BLaER1 treated with 17β-estradiol and CSF1 and Interleukin-3, amounts not matched to agents 10 nM and 100 nM (cell line): ENCODE measurements around the gene PAGE5.

Experiments
- H3K27ac ChIP-seq, 11 experiments: shearing (Covaris generic); formaldehyde crosslinking; 2 replicates each; pipeline ENCODE4 v1.8.1; 2022
- H3K27me3 ChIP-seq, 11 experiments: shearing (Covaris generic); formaldehyde crosslinking; 2 replicates each; pipeline ENCODE4 v1.8.1; 2022
- H3K36me3 ChIP-seq, 11 experiments: shearing (Covaris generic); formaldehyde crosslinking; 2 replicates each; pipeline ENCODE4 v1.8.1; 2022
- H3K4me1 ChIP-seq, 10 experiments: shearing (Covaris generic); formaldehyde crosslinking; 2 replicates each; pipeline ENCODE4 v1.8.1; 2022
- H3K4me2 ChIP-seq, 11 experiments: shearing (Covaris generic); formaldehyde crosslinking; 2 replicates each; pipeline ENCODE4 v1.8.1; 2022
- H3K4me3 ChIP-seq, 10 experiments: shearing (Covaris generic); formaldehyde crosslinking; 2 replicates each; pipeline ENCODE4 v1.8.1; 2022
- H3K9ac ChIP-seq, 11 experiments: shearing (Covaris generic); formaldehyde crosslinking; 2 replicates each; pipeline ENCODE4 v1.8.1; 2022
- H3K9me3 ChIP-seq, 11 experiments: shearing (Covaris generic); formaldehyde crosslinking; replicated peaks in 1 of 11; 2 replicates each; pipeline ENCODE4 v1.8.1; 2022
- H4K20me1 ChIP-seq, 11 experiments: shearing (Covaris generic); formaldehyde crosslinking; 2 replicates each; pipeline ENCODE4 v1.8.1; 2022
- Cebpa-rat ChIP-seq, 11 experiments: shearing (Covaris generic); IDR thresholded peaks; 2 replicates each; pipeline ENCODE4 v1.8.1; 2022

Gene PAGE5

GRCh38 chrX:55253528-55253927 lies 33.4 kb downstream of the PAGE5 start:
- Histone ChIP-seq H3K27ac (no peak overlapping the region), H3K4me2 (no peak overlapping the region), H3K4me1 (no peaks in the 10 kb centered on the region), H3K9ac (no peak overlapping the region), H3K36me3 (no peaks in the 10 kb centered on the region), H4K20me1 (no peaks in the 10 kb centered on the region), H3K4me3 (no peak overlapping the region), H3K27me3 (peaks cover 45 to 92% (median 76%) of the 10 kb centered on the region in 11 experiments), H3K9me3 (peaks cover under 1 to 7% (median 4%) of the 10 kb centered on the region in 11 experiments; a peak in 20 of 22 replicates)
- no peak for TF ChIP-seq Cebpa-rat (IDR thresholded peaks at IDR 0.05)

GRCh38 chrX:55260806-55261205 lies 40.7 kb downstream of the PAGE5 start:
- H3K4me1 ChIP-seq: no peaks in the 10 kb centered on the region
- H4K20me1 ChIP-seq: no peaks in the 10 kb centered on the region; a peak in 1 of 22 replicates
- no peak for TF ChIP-seq Cebpa-rat (IDR thresholded peaks at IDR 0.05)
- H3K9me3 ChIP-seq: no peaks in the 10 kb centered on the region
- H3K4me2 ChIP-seq: no peak overlapping the region
- H3K27me3 ChIP-seq: peaks cover 23 to 76% (median 60%) of the 10 kb centered on the region in 11 experiments
- no peak overlapping the region for H3K9ac ChIP-seq
- H3K4me3 ChIP-seq: no peak overlapping the region
- no peak overlapping the region for H3K27ac ChIP-seq
- H3K36me3 ChIP-seq: no peaks in the 10 kb centered on the region

- H3K27ac ChIP-seq: no peak within 1 kb of the TSS
- no peaks in the 10 kb centered on the region for H3K4me1 ChIP-seq
- H3K27me3 ChIP-seq: peaks cover 22 to 77% (median 55%) of the 10 kb centered on the region in 11 experiments
- no peaks in the 10 kb centered on the region; a peak in 1 of 22 replicates for H4K20me1 ChIP-seq
- H3K36me3 ChIP-seq: no peaks in the 10 kb centered on the region
- H3K9me3 ChIP-seq: peaks cover 7 to 27% (median 15%) of the 10 kb centered on the region in 11 experiments; a peak in 21 of 22 replicates
- no peak within 1 kb of the TSS for H3K4me2 ChIP-seq
- no peak for TF ChIP-seq Cebpa-rat (IDR thresholded peaks at IDR 0.05)
- H3K9ac ChIP-seq: no peak within 1 kb of the TSS
- no peak within 1 kb of the TSS for H3K4me3 ChIP-seq
Observed at GRCh38 chrX:55264816-55265215, 44.7 kb downstream of the PAGE5 start, which contains the start of gene PAGE3. Gene PAGE3 (minus strand): TSS chrX:55264916. CDS start chrX:55263903, 1,013 bp downstream.
